H1 (cell line): ENCODE data around the gene LDLRAD4. TPM values are rescaled to one million over a fixed set of nuclear protein-coding genes. Genes with fewer than 3 reads are reported as not detected.

Experiments
- CTCF ChIA-PET: fragments of 300-600 bp; sonication (Branson Sonifier 250); formaldehyde crosslinking; loops from one replicate; lab custom pipeline; 2021; ENCODE audit not compliant: partially characterized antibody; lab: Charles Lee
- POLR2A ChIA-PET: fragments of 300-600 bp; sonication (Branson Sonifier 250); formaldehyde crosslinking; loops from one replicate; lab custom pipeline; 2021; ENCODE audit warnings: inconsistent platforms; ENCODE audit not compliant: partially characterized antibody; lab: Charles Lee
- DNase-seq, 2 experiments: peaks; one replicate each; pipeline versions ENCODE4 v3.0.0 to v3.0.0-alpha.2; 2010 to 2022; ENCODE audit warnings: low spot score in 2 of 2, low read depth in 1 of 2, mixed read lengths in 1 of 2
- FAIRE-seq: peaks from 2 replicates; lab custom pipeline; 2011; peaks lifted over from hg19 to GRCh38; lab: Jason Lieb, UNC
- H2AFZ ChIP-seq: 2 replicates; pipeline ENCODE4 v1.8.1; 2012; ENCODE audit warnings: low read length, inconsistent platforms
- H2AK5ac ChIP-seq: 2 replicates; pipeline ENCODE4 v1.6.1; 2013; ENCODE audit warnings: low read depth, low read length
- H2BK120ac ChIP-seq: replicated peaks from 2 replicates; pipeline ENCODE3; 2013; ENCODE audit warnings: low read depth, low read length, inconsistent platforms
- H2BK12ac ChIP-seq: 2 replicates; pipeline ENCODE4 v1.6.1; 2013; ENCODE audit warnings: low read depth, low read length
- H2BK15ac ChIP-seq: 2 replicates; pipeline ENCODE4 v1.6.1; 2013; ENCODE audit warnings: low read length
- H2BK20ac ChIP-seq: 2 replicates; pipeline ENCODE4 v1.6.1; 2013; ENCODE audit warnings: low read length
- H2BK5ac ChIP-seq: 2 replicates; pipeline ENCODE4 v1.6.1; 2013; ENCODE audit warnings: low read depth, low read length
- H3K14ac ChIP-seq: 2 replicates; pipeline ENCODE4 v1.6.1; 2013; ENCODE audit warnings: inconsistent platforms; ENCODE audit not compliant: insufficient read length
- H3K18ac ChIP-seq: 2 replicates; pipeline ENCODE4 v1.6.1; 2013; ENCODE audit warnings: low read length; ENCODE audit errors: extremely low read depth
- H3K23ac ChIP-seq: 2 replicates; pipeline ENCODE4 v1.6.1; 2013; ENCODE audit warnings: inconsistent platforms; ENCODE audit not compliant: insufficient read length
- H3K23me2 ChIP-seq: 2 replicates; pipeline ENCODE4 v1.6.1; 2013; ENCODE audit warnings: low read depth, low read length
- H3K27ac ChIP-seq: 2 replicates; pipeline ENCODE4 v1.6.1; 2011; ENCODE audit warnings: low read depth, low read length, inconsistent platforms
- H3K27me3 ChIP-seq, 4 experiments: replicated peaks in 1 of 4; 1 replicate in 1 of 4; 2 replicates in 3 of 4; pipeline versions ENCODE4 v1.6.1 to v1.8.1; 2011 to 2013; ENCODE audit warnings: low read length in 3 of 4, mild to moderate bottlenecking in 3 of 4, inconsistent platforms in 2 of 4, mixed read lengths in 2 of 4, moderate library complexity in 1 of 4; ENCODE audit not compliant: control insufficient read depth in 3 of 4, insufficient read depth in 3 of 4; ENCODE audit errors: extremely low read depth in 1 of 4
- H3K36me3 ChIP-seq, 4 experiments: 2 replicates each; pipeline versions ENCODE4 v1.6.1 to v1.8.1; 2011 to 2013; ENCODE audit warnings: mild to moderate bottlenecking in 4 of 4, low read length in 3 of 4, moderate library complexity in 2 of 4, control low read depth in 1 of 4, inconsistent platforms in 1 of 4; ENCODE audit not compliant: insufficient read depth in 4 of 4, control insufficient read depth in 2 of 4
- H3K4ac ChIP-seq: replicated peaks from 2 replicates; pipeline ENCODE3; 2013; ENCODE audit warnings: low read length, low read depth, mixed read lengths, inconsistent platforms; ENCODE audit not compliant: insufficient read length
- H3K4me1 ChIP-seq, 4 experiments: replicated peaks in 1 of 4; 1 replicate in 1 of 4; 2 replicates in 3 of 4; pipeline versions ENCODE4 v1.6.1 to v1.8.1; 2011 to 2013; ENCODE audit warnings: low read length in 3 of 4, inconsistent platforms in 2 of 4, mixed read lengths in 1 of 4; ENCODE audit not compliant: insufficient read depth in 4 of 4, control insufficient read depth in 3 of 4
- H3K4me2 ChIP-seq, 2 experiments: 2 replicates each; pipeline versions ENCODE4 v1.6.1 to v1.8.1; 2011 to 2013; ENCODE audit warnings: low read depth in 2 of 2, low read length in 2 of 2, control low read depth in 1 of 2, inconsistent platforms in 1 of 2, mild to moderate bottlenecking in 1 of 2; ENCODE audit not compliant: insufficient read depth in 1 of 2
- H3K4me3 ChIP-seq, 4 experiments: fragments of 200-600, 300-600 bp in 1 of 4; sonication (generic), shearing (Covaris generic), sonication (Bioruptor Twin) in 1 of 4; 2 replicates each; pipeline versions ENCODE4 v1.5.1 to v1.8.1; 2011 to 2016; ENCODE audit warnings: low read length in 4 of 4, low read depth in 3 of 4, control low read depth in 2 of 4, inconsistent platforms in 2 of 4, mild to moderate bottlenecking in 2 of 4, mixed read lengths in 1 of 4, moderate library complexity in 1 of 4; ENCODE audit not compliant: insufficient read depth in 2 of 4; ENCODE audit errors: extremely low read depth in 1 of 4
- H3K56ac ChIP-seq: replicated peaks from 2 replicates; pipeline ENCODE3; 2013; ENCODE audit warnings: low read depth, mild to moderate bottlenecking, mixed read lengths, low read length, inconsistent platforms; ENCODE audit not compliant: insufficient read length
- H3K79me1 ChIP-seq: 2 replicates; pipeline ENCODE4 v1.6.1; 2013; ENCODE audit warnings: low read depth, low read length, control low read depth
- H3K79me2 ChIP-seq, 2 experiments: 2 replicates each; pipeline versions ENCODE4 v1.6.1 to v1.8.1; 2012 to 2013; ENCODE audit warnings: low read length in 2 of 2, mild to moderate bottlenecking in 2 of 2, inconsistent platforms in 1 of 2; ENCODE audit not compliant: insufficient read depth in 2 of 2, control insufficient read depth in 1 of 2
- H3K9ac ChIP-seq, 4 experiments: replicated peaks in 1 of 4; 1 replicate in 1 of 4; 2 replicates in 3 of 4; pipeline versions ENCODE4 v1.6.1 to v1.8.1; 2011 to 2013; ENCODE audit warnings: low read depth in 3 of 4, low read length in 3 of 4, control low read depth in 2 of 4, mild to moderate bottlenecking in 2 of 4, moderate library complexity in 2 of 4, inconsistent platforms in 1 of 4; ENCODE audit errors: extremely low read depth in 1 of 4
- H3K9me3 ChIP-seq, 2 experiments: 2 replicates each; pipeline versions ENCODE4 v1.6.1 to v1.8.1; 2012 to 2013; ENCODE audit warnings: mild to moderate bottlenecking in 2 of 2, moderate library complexity in 2 of 2, control low read depth in 1 of 2, inconsistent platforms in 1 of 2, low read depth in 1 of 2, low read length in 1 of 2, mixed read lengths in 1 of 2; ENCODE audit not compliant: insufficient read depth in 2 of 2
- H4K20me1 ChIP-seq, 2 experiments: replicated peaks in 1 of 2; 2 replicates each; pipeline versions ENCODE3 to v1.8.1; 2011 to 2013; ENCODE audit warnings: inconsistent platforms in 2 of 2, low read length in 2 of 2, mild to moderate bottlenecking in 1 of 2; ENCODE audit not compliant: insufficient read depth in 2 of 2, control insufficient read depth in 1 of 2
- H4K5ac ChIP-seq: 2 replicates; pipeline ENCODE4 v1.6.1; 2013; ENCODE audit warnings: low read length, low read depth, mixed read lengths, inconsistent platforms; ENCODE audit not compliant: insufficient read length
- H4K8ac ChIP-seq: 2 replicates; pipeline ENCODE4 v1.8.0; 2013; ENCODE audit warnings: mild to moderate bottlenecking, moderate library complexity, low read length, inconsistent platforms; ENCODE audit not compliant: insufficient read depth; ENCODE audit errors: extremely low read depth
- H4K91ac ChIP-seq: replicated peaks from 2 replicates; pipeline ENCODE3; 2013; ENCODE audit warnings: low read length, mixed read lengths, inconsistent platforms; ENCODE audit not compliant: insufficient read length
- ASH2L ChIP-seq: fragments of 200-600, 300-600 bp; sonication (generic); IDR thresholded peaks from one replicate; pipeline ENCODE4 v1.7.1; 2017; ENCODE audit warnings: low read length
- ATF2 ChIP-seq: IDR thresholded peaks from 2 replicates; pipeline ENCODE4 v1.6.1; 2012; ENCODE audit warnings: low read length, inconsistent platforms
- GTF2F1 ChIP-seq: IDR thresholded peaks from 2 replicates; pipeline ENCODE4 v1.6.1; 2012; ENCODE audit warnings: low read depth, low read length, improper control_type of control experiment, borderline replicate concordance
- NRF1 ChIP-seq: IDR thresholded peaks from 2 replicates; pipeline ENCODE4 v1.6.1; 2011; ENCODE audit warnings: mild to moderate bottlenecking, low read depth, low read length, improper control_type of control experiment
- RNF2 ChIP-seq: fragments of 200-900, 300-1000 bp; sonication (generic); IDR thresholded peaks from 2 replicates; pipeline ENCODE4 v1.7.1; 2016; ENCODE audit warnings: borderline replicate concordance, low read depth, mild to moderate bottlenecking, antibody characterized with exemption, low read length; ENCODE audit not compliant: poor library complexity, severe bottlenecking; ENCODE audit errors: missing control alignments
- SRF ChIP-seq: IDR thresholded peaks from 2 replicates; pipeline ENCODE4 v1.6.1; 2011; ENCODE audit warnings: mild to moderate bottlenecking, low read depth, low read length, moderate library complexity
- WGBS, 2 experiments: shearing (Covaris generic) in 1 of 2; methylation state at CpG; one replicate each; pipeline versions ENCODE4 v1.1.6 to v1.1.7; 2013 to 2015; ENCODE audit warnings: low lambda C conversion rate in 2 of 2, mixed read lengths in 2 of 2, inconsistent platforms in 1 of 2, low coverage in 1 of 2, missing lambda C conversion rate in 1 of 2; ENCODE audit not compliant: insufficient replicate concordance in 2 of 2, insufficient coverage in 1 of 2, insufficient read length in 1 of 2; ENCODE audit errors: extremely low coverage in 1 of 2, missing lambda C conversion rate in 1 of 2; 5-methylcytosine and 5-hydroxymethylcytosine counted together
- polyA plus RNA-seq, 7 experiments: library from polyadenylated mRNA; depleted of rRNA in 3 of 7; stranded (reverse) in 5 of 7; unstranded in 2 of 7; fragments of >200 nt in 5 of 7; fragments of 200-250 nt in 2 of 7; gene quantifications; 1 replicate in 5 of 7; 2 replicates in 1 of 7; 4 replicates in 1 of 7; pipeline versions ENCODE4 v1.2.1 to v1.2.3, GENCODE V29; 2011 to 2013; ENCODE audit warnings: missing spikeins in 2 of 7, mixed read lengths in 2 of 7
- total RNA-seq: library from RNA; stranded (reverse); fragmentation: NEBNext Ultra II Directional; extraction: Animal tissue kit (Norgen Biotek cat#: 25700); gene quantifications from 2 replicates; pipeline ENCODE4 v1.2.1, GENCODE V29; 2021

The LDLRAD4 gene
- total and polyA plus RNA-seq, 2 of the 8 experiments (the other 6 are each of a cell fraction or from before 2014, with no cell fraction given), result 0.77 to 1.4 TPM

GRCh38 chr18:13382366-13382953 is 163.9 kb downstream of the LDLRAD4 start:
- Histone ChIP-seq H3K23me2 (no peaks in the 10 kb centered on the region; the same call in 1 of the 2 replicates), H3K79me2 (no peaks in the 10 kb centered on the region), H3K27me3 (no peaks in the 10 kb centered on the region), H3K9ac (no peak overlapping the region), H3K4me3 (no peak overlapping the region), H3K4ac (no peak overlapping the region), H2BK5ac (no peak overlapping the region; the same call in 1 of the 2 replicates), H3K36me3 (no peaks in the 10 kb centered on the region), H3K27ac (no peak overlapping the region), H3K23ac (no peak overlapping the region), H3K56ac (no peak overlapping the region), H3K18ac (no peak overlapping the region), H4K5ac (no peak overlapping the region), H2BK12ac (no peak overlapping the region), H2AFZ (no peak overlapping the region), H2BK15ac (no peak overlapping the region), H3K14ac (no peak overlapping the region), H3K4me1 (no peaks in the 10 kb centered on the region; a peak in 3 of 7 replicates), H4K8ac (no peak overlapping the region), H2BK120ac (no peak overlapping the region), H4K91ac (no peak overlapping the region), H2BK20ac (no peak overlapping the region), H3K79me1 (no peaks in the 10 kb centered on the region), H3K9me3 (no peaks in the 10 kb centered on the region), H3K4me2 (no peak overlapping the region), H4K20me1 (no peaks in the 10 kb centered on the region), H2AK5ac (no peak overlapping the region)
- TF ChIP-seq GTF2F1 (no peak), ASH2L (no peak), NRF1 (no peak), ATF2 (no peak), SRF (no peak), RNF2 (no peak)
- CTCF ChIA-PET, result interaction anchor here (1.0 kb wide), 1 partner anchor 23 kb away, joined by 3 read pairs; no protein-coding TSS in a partner anchor
- DNase-seq, result peak in 1 of 2 experiments; percentile 28
- WGBS, 2 experiments, result 88% methylated on average over 8 of the region's 9 CpGs; no CpG with 5 or more reads in 1 of the 2 experiments
- POLR2A ChIA-PET, result no interaction called here
- no peak for FAIRE-seq
